Kidney (tissue), 14 donors: Measurements from ENCODE around the gene AQP12A. TPM values are rescaled to one million over a fixed set of nuclear protein-coding genes. Genes with fewer than 3 reads are reported as not detected.

Source experiments
- DNase-seq, 5 donors: peaks; one replicate each; pipeline ENCODE4 v3.0.0-alpha.2; 2013 to 2020
- FAIRE-seq: peaks from 2 replicates; lab custom pipeline; 2012; peaks lifted over from hg19 to GRCh38; lab: Jason Lieb, UNC
- H3K27ac ChIP-seq, 2 donors: one replicate each; pipeline ENCODE4 v1.7.0; 2013; ENCODE audit warnings: low read depth in 2 of 2, low read length in 2 of 2, inconsistent platforms in 1 of 2
- H3K27me3 ChIP-seq: one replicate; pipeline ENCODE4 v1.7.1; 2013; ENCODE audit warnings: low read length, inconsistent platforms; ENCODE audit not compliant: control insufficient read depth, insufficient read depth
- H3K36me3 ChIP-seq, 3 donors: one replicate each; pipeline versions ENCODE4 v1.7.0 to v1.7.1; 2013; ENCODE audit warnings: low read length in 3 of 3, control low read depth in 1 of 3, inconsistent platforms in 1 of 3; ENCODE audit not compliant: insufficient read depth in 3 of 3, control insufficient read depth in 2 of 3
- H3K4me1 ChIP-seq, 3 donors: one replicate each; pipeline versions ENCODE4 v1.7.0 to v1.7.1; 2013; ENCODE audit warnings: low read length in 3 of 3, inconsistent platforms in 1 of 3, low read depth in 1 of 3; ENCODE audit not compliant: control insufficient read depth in 2 of 3, insufficient read depth in 2 of 3
- H3K4me3 ChIP-seq, 3 donors: one replicate each; pipeline versions ENCODE4 v1.7.0 to v1.8.1; 2013; ENCODE audit warnings: low read length in 3 of 3, control low read depth in 1 of 3, inconsistent platforms in 1 of 3
- H3K9ac ChIP-seq, 3 donors: one replicate each; pipeline versions ENCODE4 v1.7.0 to v1.7.1; 2013; ENCODE audit warnings: low read length in 3 of 3, control low read depth in 1 of 3, inconsistent platforms in 1 of 3
- H3K9me3 ChIP-seq, 3 donors: one replicate each; pipeline versions ENCODE4 v1.7.0 to v1.7.1; 2013; ENCODE audit warnings: low read length in 3 of 3, control low read depth in 1 of 3, inconsistent platforms in 1 of 3; ENCODE audit not compliant: control insufficient read depth in 2 of 3, insufficient read depth in 1 of 3
- intact Hi-C: fragments of 100-400 bp; cut with DNase I; formaldehyde crosslinking; loops from one replicate; pipeline ENCODE4 v1.11.1; 2022
- polyA plus RNA-seq: library from polyadenylated mRNA; stranded (reverse); fragments of 350-450 nt; fragmentation: Illumina TruSeq; extraction: RNeasy Lipid Tissue Mini Kit (QIAGEN cat#74804); gene quantifications from one replicate; pipeline ENCODE4 v1.2.3, GENCODE V29; 2014; ENCODE audit warnings: low read depth, low replicate concordance; ENCODE audit not compliant: insufficient read depth
- total RNA-seq: library from RNA; stranded (reverse); fragmentation: NEBNext Ultra II Directional; extraction: Animal tissue kit (Norgen Biotek cat#: 25700); gene quantifications from one replicate; pipeline ENCODE4 v1.2.1, GENCODE V29; 2021
- TF ChIP-seq, protein P1 (sequence below): IDR thresholded peaks from 3 replicates; pipeline ENCODE4 v1.5.1; 2012; ENCODE audit warnings: mild to moderate bottlenecking, moderate library complexity, borderline replicate concordance; ENCODE audit not compliant: insufficient read depth; ENCODE audit errors: extremely low read depth
- donor health status: control.
- donor health status: control.
- donor health status: control.
- donor health status: control.
- donor health status: control.
- donor health status: DM: yes; HTN: yes; CAD: no.
- donor health status: Normal renal cell carcinoma (clear cell type).

The AQP12A gene
- total and polyA plus RNA-seq, 2 donors from 2014 or later, result not detected

DNA sequence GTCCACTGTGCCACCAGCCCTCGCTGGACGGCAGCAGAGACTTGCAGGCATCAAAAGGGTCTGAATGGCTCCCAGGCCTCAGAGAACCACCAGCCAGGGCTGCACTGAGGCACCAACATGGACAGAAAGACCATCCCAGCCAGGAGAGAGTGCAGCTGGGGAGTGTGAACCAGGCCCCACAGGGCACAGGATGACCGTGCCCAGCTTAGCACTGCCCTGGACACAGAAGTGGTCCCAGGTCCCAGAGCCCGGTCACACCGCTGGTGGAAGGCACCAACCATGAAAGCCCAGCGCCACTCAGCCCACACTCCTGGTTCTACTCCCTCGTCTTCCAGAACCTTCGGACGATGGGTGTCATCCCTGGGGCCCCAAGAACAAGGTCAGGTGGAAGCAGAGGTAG lies 20.5 kb downstream of the AQP12A start:
- Histone ChIP-seq H3K36me3 (no peaks in the 10 kb centered on the region), H3K9ac (no peak overlapping the region), H3K27ac (no peak overlapping the region), H3K4me3 (no peak overlapping the region), H3K9me3 (no peaks in the 10 kb centered on the region), H3K27me3 (peaks cover 4% of the 10 kb centered on the region), H3K4me1 (no peaks in the 10 kb centered on the region)
- DNase-seq (peak in 1 of 5 donors; percentile 59), FAIRE-seq (no peak)
- TF ChIP-seq, protein P1, sequence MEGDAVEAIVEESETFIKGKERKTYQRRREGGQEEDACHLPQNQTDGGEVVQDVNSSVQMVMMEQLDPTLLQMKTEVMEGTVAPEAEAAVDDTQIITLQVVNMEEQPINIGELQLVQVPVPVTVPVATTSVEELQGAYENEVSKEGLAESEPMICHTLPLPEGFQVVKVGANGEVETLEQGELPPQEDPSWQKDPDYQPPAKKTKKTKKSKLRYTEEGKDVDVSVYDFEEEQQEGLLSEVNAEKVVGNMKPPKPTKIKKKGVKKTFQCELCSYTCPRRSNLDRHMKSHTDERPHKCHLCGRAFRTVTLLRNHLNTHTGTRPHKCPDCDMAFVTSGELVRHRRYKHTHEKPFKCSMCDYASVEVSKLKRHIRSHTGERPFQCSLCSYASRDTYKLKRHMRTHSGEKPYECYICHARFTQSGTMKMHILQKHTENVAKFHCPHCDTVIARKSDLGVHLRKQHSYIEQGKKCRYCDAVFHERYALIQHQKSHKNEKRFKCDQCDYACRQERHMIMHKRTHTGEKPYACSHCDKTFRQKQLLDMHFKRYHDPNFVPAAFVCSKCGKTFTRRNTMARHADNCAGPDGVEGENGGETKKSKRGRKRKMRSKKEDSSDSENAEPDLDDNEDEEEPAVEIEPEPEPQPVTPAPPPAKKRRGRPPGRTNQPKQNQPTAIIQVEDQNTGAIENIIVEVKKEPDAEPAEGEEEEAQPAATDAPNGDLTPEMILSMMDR, result no peak
- intact Hi-C loops, result no loop called here

GRCh38 chr2:240713071-240713927 lies 21.6 kb downstream of the AQP12A start:
- Histone ChIP-seq H3K27me3 (no peaks in the 10 kb centered on the region), H3K36me3 (no peaks in the 10 kb centered on the region), H3K9me3 (no peaks in the 10 kb centered on the region), H3K9ac (no peak overlapping the region), H3K27ac (no peak overlapping the region), H3K4me1 (no peaks in the 10 kb centered on the region), H3K4me3 (no peak overlapping the region)
- FAIRE-seq, result no peak
- TF ChIP-seq, protein P1, result no peak
- intact Hi-C loops, result no loop called here
- DNase-seq, result peak in 1 of 5 donors; percentile 59

DNA sequence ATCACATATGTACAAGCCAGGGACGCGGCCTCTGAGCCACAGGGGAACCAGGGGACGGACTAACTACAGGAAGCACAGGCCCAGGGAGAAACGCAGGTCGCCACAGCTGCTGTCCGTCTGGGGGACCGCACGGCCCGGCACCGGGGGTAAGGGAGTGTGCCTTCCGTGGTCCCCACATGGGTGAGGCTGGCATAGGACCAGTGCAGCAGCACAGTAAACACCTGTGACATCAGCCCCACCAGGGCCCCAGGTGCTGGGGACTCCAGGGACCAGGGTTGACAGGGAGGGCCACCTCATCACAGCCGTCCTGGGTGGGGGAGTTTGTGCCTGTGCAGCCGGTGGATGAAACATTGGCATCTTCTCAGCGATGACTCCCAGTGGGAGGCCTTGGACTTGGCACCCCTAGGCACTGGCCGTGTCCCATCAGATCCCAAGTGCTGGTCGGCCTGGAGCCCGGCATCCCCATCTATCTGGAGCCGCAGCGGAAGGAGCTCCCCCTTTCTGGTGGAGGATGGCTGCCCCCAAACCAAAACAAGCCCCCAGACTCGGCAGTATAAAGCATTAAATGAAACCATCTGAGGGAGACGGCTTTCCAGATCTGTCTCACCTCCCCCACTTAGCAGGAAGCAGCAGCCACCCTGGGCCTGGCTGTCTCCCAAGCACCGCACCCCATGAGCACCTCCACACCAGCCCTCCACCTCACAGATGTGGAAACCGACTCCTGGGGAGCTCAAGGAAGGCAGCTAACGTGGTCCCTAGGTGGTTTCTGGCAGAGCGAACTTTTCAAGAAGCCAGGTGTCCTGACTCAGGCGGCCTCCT lies 22.5 kb downstream of the AQP12A start:
- H3K36me3 ChIP-seq, result no peaks in the 10 kb centered on the region
- no peak overlapping the region for H3K27ac ChIP-seq
- no peak overlapping the region for H3K4me3 ChIP-seq
- FAIRE-seq (no peak), DNase-seq (peak in 1 of 5 donors; percentile 56)
- TF ChIP-seq, protein P1, result no peak
- H3K27me3 ChIP-seq, result no peaks in the 10 kb centered on the region
- H3K4me1 ChIP-seq, result no peaks in the 10 kb centered on the region
- intact Hi-C loops, result no loop called here
- H3K9ac ChIP-seq, result no peak overlapping the region
- H3K9me3 ChIP-seq, result no peaks in the 10 kb centered on the region
